Activated T-helper 2 cell treated with anti-CD3 and anti-CD28 coated beads, Interferon-gamma antibody, Interleukin-2, Interleukin-4, amounts not matched to agents 10 μg/mL and 5 μg/mL and 100 μg/mL, durations not matched to agents 14 hours and 24 hours and 36 hours (primary cell): ENCODE results near the gene PCDHA1. TPM values are rescaled to one million over a fixed set of nuclear protein-coding genes. Genes with fewer than 3 reads are reported as not detected.

Experiments used
- DNase-seq: peaks from one replicate; pipeline ENCODE4 v3.0.0; 2021; ENCODE audit warnings: low spot score
- H3K27ac Mint-ChIP-seq: one replicate; pipeline ENCODE4 v1.8.0; 2021; ENCODE audit warnings: mixed read lengths
- H3K27me3 Mint-ChIP-seq: one replicate; pipeline ENCODE4 v1.8.0; 2021; ENCODE audit warnings: low read depth, mixed read lengths
- H3K36me3 Mint-ChIP-seq: one replicate; pipeline ENCODE4 v1.8.0; 2021; ENCODE audit warnings: low read depth, mixed read lengths
- H3K4me1 Mint-ChIP-seq: one replicate; pipeline ENCODE4 v1.8.0; 2021; ENCODE audit warnings: low read depth, mixed read lengths
- H3K4me3 Mint-ChIP-seq: one replicate; pipeline ENCODE4 v1.8.0; 2021; ENCODE audit warnings: low read depth, mild to moderate bottlenecking, moderate library complexity, mixed read lengths
- H3K9me3 Mint-ChIP-seq: one replicate; pipeline ENCODE4 v1.8.0; 2021; ENCODE audit warnings: mixed read lengths
- intact Hi-C: fragments of 100-400 bp; cut with micrococcal nuclease; formaldehyde crosslinking; loops from one replicate; pipeline ENCODE4 v1.15.1; 2023
- total RNA-seq: library from RNA; stranded (reverse); gene quantifications from 2 replicates; pipeline ENCODE4 v1.2.3, GENCODE V29; 2022

PCDHA1 gene
- total RNA-seq, 1 donor from 2014 or later: not detected

DNA sequence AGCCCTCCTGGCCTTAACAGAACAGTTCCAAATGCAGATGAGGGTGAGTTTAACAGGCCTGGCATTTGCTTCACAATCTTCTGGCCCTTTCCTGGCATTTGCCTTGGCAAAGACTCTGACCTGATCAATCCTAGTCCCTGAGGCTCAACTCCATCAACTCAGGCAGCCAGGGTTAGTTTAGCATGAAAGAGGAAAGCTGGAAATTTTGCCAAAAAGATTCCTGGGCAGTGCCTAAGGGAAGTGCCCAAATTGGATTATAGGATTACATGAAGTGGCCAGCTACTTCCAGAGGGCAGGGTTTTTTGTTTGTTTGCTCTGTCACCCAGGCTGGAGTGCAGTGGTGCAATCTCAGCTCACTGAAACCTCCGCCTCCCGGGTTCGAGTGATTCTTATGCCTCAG is 217.1 kb downstream of the PCDHA1 start:
- intact Hi-C loops: no loop called here
- H3K27ac Mint-ChIP-seq: no peak overlapping the region
- no peak overlapping the region for H3K4me3 Mint-ChIP-seq
- H3K4me1 Mint-ChIP-seq: no peaks in the 10 kb centered on the region
- H3K27me3 Mint-ChIP-seq: peaks cover 11% of the 10 kb centered on the region
- H3K9me3 Mint-ChIP-seq: no peaks in the 10 kb centered on the region
- no peak for DNase-seq
- H3K36me3 Mint-ChIP-seq: no peaks in the 10 kb centered on the region

DNA sequence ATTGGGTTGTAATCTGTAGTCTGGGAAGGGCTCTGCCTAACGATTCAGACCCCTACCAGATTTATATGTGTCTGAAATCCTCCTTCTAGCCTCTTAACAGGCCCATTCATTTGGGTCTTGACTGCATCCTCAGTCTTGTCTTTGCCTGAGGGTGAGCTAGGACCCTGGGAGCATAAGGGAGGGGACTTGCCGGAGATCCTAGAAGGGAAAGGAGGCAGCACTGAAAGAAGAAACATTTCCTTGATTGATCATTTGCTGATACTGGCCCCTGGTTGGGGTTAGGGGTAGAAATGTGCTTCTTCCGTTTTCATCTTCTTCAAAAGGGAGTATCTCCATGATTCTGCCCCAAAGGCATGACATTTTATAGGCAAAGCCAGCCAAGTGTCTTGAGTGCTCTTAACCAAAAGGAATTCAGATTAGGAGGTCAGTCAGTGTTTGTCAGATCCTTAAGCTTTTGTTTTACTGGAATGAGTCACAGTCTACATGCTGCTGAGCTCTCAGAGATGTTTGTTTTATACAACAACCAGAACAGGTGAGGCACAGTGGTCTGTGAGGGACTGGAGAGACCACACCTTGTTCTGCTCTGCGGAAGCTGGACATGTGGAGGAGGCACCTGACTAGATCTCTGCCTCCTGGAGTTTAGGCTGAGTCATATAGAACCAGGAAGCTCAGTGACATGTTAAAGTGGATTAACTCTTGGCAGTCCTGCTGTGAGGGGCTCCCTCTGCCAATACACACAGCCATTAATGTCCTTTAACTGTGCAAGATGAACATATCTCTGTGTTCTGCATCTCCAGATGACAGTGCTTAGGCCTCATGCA is 218.1 kb downstream of the PCDHA1 start:
- intact Hi-C loops: no loop called here
- Mint-ChIP-seq H3K4me1 (no peaks in the 10 kb centered on the region), H3K4me3 (no peak overlapping the region), H3K27me3 (peaks cover 11% of the 10 kb centered on the region), H3K36me3 (no peaks in the 10 kb centered on the region), H3K9me3 (no peaks in the 10 kb centered on the region), H3K27ac (no peak overlapping the region)
- DNase-seq: no peak

DNA sequence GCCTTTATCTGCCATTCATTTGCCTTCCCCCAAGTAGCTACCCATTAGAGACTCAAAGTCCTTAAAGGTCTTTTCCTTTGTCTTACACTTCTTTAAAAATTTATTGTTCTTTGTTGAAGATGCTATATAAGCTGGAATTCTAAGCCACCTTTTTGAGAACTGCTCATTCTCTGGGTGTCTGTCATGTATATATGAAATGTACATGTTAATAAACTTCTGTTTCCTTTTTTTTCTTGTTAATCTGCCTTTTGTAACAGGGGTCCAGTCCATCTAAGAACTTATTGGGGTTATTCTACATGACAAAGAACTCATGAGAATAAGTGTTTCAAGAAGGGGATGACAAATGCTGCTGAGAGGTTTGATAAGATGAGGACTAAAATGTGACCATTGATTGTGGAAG is 221.9 kb downstream of the PCDHA1 start:
- DNase-seq: no peak
- H3K27me3 Mint-ChIP-seq: no peaks in the 10 kb centered on the region
- H3K27ac Mint-ChIP-seq: no peak overlapping the region
- intact Hi-C loops: no loop called here
- no peaks in the 10 kb centered on the region for H3K4me1 Mint-ChIP-seq
- no peaks in the 10 kb centered on the region for H3K36me3 Mint-ChIP-seq
- no peaks in the 10 kb centered on the region for H3K9me3 Mint-ChIP-seq
- no peak overlapping the region for H3K4me3 Mint-ChIP-seq

DNA sequence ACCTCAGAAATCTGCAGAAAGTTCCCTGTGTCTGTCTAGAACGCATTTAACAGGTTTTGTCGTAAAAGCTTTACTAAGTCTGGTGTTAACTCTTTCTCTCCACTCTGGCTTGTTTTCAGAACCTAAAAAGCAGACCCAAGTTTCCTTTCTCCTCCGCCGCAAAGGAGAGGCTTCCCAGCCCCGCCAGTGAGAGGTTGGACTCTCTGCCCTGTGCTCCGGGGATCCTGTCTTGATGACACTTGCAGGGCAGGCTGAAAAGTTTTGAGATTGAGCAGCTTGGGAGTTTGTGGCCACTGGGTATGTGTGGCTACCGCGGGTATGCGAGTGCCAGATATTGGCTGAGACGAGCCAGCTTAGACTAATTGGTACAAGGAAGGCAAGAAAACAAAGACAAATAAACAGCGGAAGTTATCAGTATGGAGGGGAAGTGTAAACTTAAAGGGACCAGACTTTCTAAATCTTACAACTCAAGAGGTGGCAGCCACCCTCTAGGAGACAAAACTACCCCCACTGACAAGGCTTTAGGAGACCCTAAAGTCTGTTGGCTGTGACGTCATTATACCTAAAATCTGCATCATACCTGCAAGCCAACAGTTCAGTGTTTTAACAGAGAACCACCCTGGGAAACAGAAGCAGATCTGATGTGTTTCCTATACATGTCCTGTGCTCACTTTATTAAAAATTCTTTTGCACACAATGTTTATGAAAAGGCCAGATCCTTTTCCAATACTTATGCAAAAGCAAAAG is 224.3 kb downstream of the PCDHA1 start:
- Mint-ChIP-seq H3K9me3 (no peaks in the 10 kb centered on the region), H3K4me1 (no peaks in the 10 kb centered on the region), H3K27me3 (no peaks in the 10 kb centered on the region), H3K36me3 (no peaks in the 10 kb centered on the region), H3K4me3 (no peak overlapping the region), H3K27ac (no peak overlapping the region)
- intact Hi-C loops: no loop called here
- DNase-seq: no peak

DNA sequence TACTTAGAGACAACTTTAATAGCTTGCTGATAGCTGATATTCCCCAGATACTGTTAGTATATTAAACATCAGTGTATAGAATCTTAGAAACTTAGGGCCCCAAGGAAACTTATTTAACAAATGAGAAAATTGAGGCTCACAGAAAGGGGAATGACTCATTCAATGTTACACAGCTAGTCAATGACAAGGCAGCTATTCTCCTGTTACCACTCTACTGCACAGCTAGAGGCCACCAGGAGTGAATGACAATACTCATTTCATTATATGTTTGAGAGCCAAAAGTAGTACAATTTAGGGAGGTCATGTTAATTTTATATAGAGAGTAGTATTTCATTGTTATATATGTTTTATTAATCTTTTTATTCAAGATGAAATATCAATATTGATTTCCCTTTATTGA is 232.0 kb downstream of the PCDHA1 start:
- Mint-ChIP-seq H3K36me3 (no peaks in the 10 kb centered on the region), H3K27me3 (no peaks in the 10 kb centered on the region), H3K4me3 (no peak overlapping the region), H3K27ac (no peak overlapping the region), H3K4me1 (no peaks in the 10 kb centered on the region), H3K9me3 (no peaks in the 10 kb centered on the region)
- DNase-seq: no peak
- intact Hi-C loops: no loop called here

DNA sequence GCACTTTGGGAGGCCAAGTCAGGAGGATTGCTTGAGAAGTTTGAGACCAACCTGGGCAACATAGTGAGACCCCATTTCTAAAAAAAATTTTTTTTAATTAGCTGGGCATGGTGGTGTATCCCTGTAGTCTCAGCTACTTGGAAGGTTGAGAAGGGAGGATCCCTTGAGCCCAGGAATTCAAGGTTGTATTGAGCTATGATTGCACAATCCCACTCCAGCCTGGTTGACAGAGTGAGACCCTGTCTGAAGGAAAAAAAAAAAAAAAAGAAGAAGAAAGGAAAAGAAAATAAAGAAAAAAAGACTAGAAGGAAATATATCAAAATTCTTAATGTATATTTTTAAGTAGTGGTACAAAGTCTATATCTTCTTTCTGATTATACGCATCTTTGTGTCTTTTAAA is 236.4 kb downstream of the PCDHA1 start:
- H3K4me3 Mint-ChIP-seq: no peak overlapping the region
- intact Hi-C loops: no loop called here

DNA sequence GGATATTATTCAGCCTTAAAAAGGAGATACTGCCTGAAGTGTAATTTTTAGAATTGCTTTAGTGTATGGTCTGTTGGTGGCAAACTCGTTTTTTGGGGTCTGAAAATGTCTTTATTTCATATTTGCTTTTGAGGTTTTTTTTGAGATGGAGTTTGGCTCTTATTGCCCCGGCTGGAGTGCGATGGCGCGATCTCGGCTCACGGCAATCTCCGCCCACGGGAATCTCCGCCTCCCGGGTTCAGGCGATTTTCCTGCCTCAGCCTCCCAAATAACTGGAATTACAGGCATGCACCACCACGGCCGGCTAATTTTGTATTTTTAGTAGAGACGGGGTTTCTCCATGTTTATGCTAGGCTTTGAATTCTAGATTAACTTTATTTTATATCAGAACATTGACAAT is 245.1 kb downstream of the PCDHA1 start:
- Mint-ChIP-seq H3K27me3 (no peaks in the 10 kb centered on the region), H3K4me3 (no peak overlapping the region), H3K9me3 (no peaks in the 10 kb centered on the region), H3K4me1 (no peaks in the 10 kb centered on the region), H3K27ac (no peak overlapping the region), H3K36me3 (no peaks in the 10 kb centered on the region)
- intact Hi-C loops: no loop called here
- DNase-seq: no peak

More for the DNA sequence above, 236.4 kb downstream of the PCDHA1 start:
- no peak overlapping the region for H3K27ac Mint-ChIP-seq
- H3K9me3 Mint-ChIP-seq: peaks cover 10% of the 10 kb centered on the region
- H3K4me1 Mint-ChIP-seq: no peaks in the 10 kb centered on the region
- no peaks in the 10 kb centered on the region for H3K27me3 Mint-ChIP-seq
- H3K36me3 Mint-ChIP-seq: no peaks in the 10 kb centered on the region
- no peak for DNase-seq

DNA sequence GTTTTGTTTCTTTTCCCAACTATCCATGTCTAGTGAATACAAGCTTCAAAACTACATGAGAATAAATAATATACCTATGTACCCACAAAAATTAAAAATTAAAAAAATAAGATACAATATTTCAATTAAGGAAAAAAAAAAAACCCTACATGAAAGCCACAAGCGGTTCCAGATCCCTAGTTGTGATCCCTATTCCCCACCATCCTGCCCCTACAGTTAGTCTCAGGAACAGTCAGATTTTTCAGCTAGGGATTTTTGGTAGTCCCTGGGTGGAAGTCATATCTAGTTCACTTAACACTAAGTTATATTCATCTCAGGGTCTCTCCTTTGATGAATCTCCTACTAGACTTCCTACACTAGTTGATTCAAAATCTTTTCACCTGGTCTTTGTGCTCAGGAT is 246.7 kb downstream of the PCDHA1 start:
- DNase-seq: no peak
- no peaks in the 10 kb centered on the region for H3K9me3 Mint-ChIP-seq
- intact Hi-C loops: no loop called here
- H3K4me3 Mint-ChIP-seq: no peak overlapping the region
- H3K27me3 Mint-ChIP-seq: no peaks in the 10 kb centered on the region
- no peak overlapping the region for H3K27ac Mint-ChIP-seq
- H3K36me3 Mint-ChIP-seq: no peaks in the 10 kb centered on the region
- H3K4me1 Mint-ChIP-seq: no peaks in the 10 kb centered on the region

DNA sequence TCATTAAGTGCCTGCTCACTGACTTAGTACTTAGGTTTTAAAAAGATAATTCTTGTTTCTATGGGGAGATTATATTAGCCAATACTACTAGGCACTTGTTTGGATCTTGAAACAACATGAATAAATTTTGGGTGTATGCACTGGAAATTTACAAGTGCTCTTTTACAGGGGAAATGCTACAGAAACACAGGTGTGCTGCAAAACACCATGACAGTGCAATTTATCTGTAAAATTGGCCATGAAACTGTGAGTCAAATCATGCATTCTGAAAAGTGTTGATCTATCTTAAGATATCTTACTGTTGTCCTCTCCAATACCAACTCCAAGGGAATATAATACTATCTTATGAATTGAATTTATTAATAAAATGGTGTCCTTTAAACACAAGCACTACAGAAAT is 253.1 kb downstream of the PCDHA1 start:
- intact Hi-C loops: no loop called here
- no peaks in the 10 kb centered on the region for H3K9me3 Mint-ChIP-seq
- no peak overlapping the region for H3K4me3 Mint-ChIP-seq
- H3K27me3 Mint-ChIP-seq: no peaks in the 10 kb centered on the region
- H3K4me1 Mint-ChIP-seq: no peaks in the 10 kb centered on the region
- no peak overlapping the region for H3K27ac Mint-ChIP-seq
- DNase-seq: no peak
- no peaks in the 10 kb centered on the region for H3K36me3 Mint-ChIP-seq

DNA sequence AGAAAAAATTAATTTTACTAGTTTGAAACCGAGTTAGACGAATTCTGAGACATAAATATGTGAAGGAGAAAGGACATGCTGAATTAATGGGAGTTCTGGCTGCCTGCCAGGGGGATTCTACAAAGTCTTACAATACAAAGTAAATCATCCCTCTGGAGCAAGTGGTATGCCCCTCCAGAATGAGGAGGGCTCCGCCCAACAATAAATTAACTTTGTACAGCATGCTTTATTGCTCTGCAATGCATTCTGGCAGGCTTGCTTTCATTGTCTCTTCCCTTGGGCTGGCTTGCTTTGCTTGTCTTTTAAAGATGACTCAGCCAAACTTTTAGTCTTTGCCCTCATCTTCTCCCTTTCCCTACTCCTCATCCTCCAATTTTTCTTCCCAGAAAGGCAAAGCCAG is 253.6 kb downstream of the PCDHA1 start:
- intact Hi-C loops: no loop called here
- no peak for DNase-seq
- no peaks in the 10 kb centered on the region for H3K9me3 Mint-ChIP-seq
- H3K4me3 Mint-ChIP-seq: no peak overlapping the region
- no peaks in the 10 kb centered on the region for H3K36me3 Mint-ChIP-seq
- H3K27me3 Mint-ChIP-seq: no peaks in the 10 kb centered on the region
- H3K27ac Mint-ChIP-seq: no peak overlapping the region
- H3K4me1 Mint-ChIP-seq: no peaks in the 10 kb centered on the region

DNA sequence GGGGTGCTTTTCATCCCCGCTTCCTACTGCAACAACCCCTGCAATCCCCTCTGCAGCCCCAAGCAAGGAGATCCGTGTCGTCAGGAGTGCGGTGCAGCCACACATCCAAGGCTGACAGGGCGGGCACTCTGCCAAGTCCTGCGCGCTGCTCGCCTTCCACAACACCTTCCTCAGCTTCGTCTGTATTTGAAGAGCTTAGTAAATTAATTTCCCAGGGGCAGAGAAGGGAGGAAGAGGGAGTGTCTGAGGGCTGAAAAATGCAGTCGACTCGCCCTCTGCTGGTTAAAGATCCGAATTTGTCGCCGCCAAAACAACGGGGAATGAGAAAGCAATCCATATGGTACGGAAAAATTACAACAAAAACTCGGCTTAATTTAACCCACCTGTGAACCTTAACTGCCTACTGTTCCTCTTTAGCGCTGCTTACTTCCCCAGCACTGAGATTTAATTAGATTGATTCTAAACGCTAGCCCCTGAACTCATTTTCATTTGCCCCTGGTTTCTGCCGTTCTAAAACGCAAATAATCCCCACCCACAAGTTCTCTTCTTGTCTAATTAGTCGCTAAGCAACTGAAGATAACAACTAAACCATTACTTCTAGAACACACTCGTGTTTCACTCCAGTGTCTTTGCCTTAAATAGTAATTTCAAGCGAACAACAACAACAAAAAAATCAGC is 254.3 kb downstream of the PCDHA1 start:
- no peak overlapping the region for H3K4me3 Mint-ChIP-seq
- no peaks in the 10 kb centered on the region for H3K27me3 Mint-ChIP-seq
- no peak overlapping the region for H3K27ac Mint-ChIP-seq
- H3K9me3 Mint-ChIP-seq: no peaks in the 10 kb centered on the region
- intact Hi-C loops: no loop called here
- H3K4me1 Mint-ChIP-seq: no peaks in the 10 kb centered on the region
- DNase-seq: no peak
- no peaks in the 10 kb centered on the region for H3K36me3 Mint-ChIP-seq

DNA sequence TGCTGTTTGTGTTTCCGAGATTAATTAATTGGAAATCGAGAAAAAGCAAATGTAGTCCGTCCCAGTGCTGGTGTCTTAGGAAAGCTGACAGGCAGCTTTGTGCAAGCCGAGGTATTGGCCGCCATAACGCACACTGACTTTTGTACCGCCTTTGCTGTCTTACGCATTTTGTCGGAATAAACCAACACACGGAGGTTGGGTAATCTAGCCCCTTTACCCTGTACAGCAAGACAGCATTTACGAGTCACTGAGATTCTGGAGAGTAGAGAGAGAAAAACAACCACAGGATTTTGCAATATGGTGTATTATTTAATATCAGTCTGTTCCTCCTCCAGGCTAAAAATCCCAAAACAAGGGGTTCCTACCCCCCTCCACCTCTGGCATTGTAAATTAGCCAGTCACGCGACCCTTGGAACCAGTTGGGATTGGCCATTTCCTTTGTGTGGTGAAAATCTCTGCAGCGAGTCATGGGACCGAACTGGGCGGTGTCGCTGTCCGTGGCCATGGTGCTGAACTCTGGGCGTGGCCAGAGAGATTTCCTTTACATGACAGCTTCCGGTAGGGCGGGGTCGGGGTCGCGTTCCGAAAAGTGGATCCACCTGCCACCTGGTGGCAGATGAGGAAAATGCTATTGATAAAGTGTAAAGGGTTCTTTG is 255.0 kb downstream of the PCDHA1 start:
- Mint-ChIP-seq H3K4me1 (no peaks in the 10 kb centered on the region), H3K27ac (no peak overlapping the region), H3K27me3 (no peaks in the 10 kb centered on the region), H3K9me3 (no peaks in the 10 kb centered on the region), H3K4me3 (no peak overlapping the region), H3K36me3 (no peaks in the 10 kb centered on the region)
- intact Hi-C loops: no loop called here
- peak; percentile 67 for DNase-seq

DNA sequence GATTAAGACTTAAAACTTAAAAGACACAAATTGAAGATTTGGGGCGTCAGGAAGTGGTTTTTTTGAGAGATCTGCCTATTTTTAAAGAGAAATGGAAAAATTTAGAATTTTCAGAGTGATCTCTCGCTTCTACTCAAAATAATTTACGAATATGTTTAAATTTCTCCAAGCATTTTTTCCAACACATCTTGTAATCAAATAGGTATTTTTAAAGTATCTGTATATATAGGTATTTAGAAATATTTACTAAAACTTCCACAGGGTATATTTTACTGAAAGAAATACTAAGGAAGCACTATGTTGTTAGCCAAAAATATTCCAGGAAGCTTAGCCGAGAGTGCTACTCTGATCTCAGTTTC is 255.5 kb downstream of the PCDHA1 start:
- no peaks in the 10 kb centered on the region for H3K27me3 Mint-ChIP-seq
- no peaks in the 10 kb centered on the region for H3K36me3 Mint-ChIP-seq
- no peaks in the 10 kb centered on the region for H3K9me3 Mint-ChIP-seq
- no peak for DNase-seq
- H3K4me1 Mint-ChIP-seq: no peaks in the 10 kb centered on the region
- intact Hi-C loops: no loop called here
- no peak overlapping the region for H3K27ac Mint-ChIP-seq
- H3K4me3 Mint-ChIP-seq: no peak overlapping the region
